Fibroblast of skin of left quadriceps (primary cell): ENCODE data around the gene METTL15.
"Not testable (repeated sequence)": the region's sequence is repeated elsewhere in the genome, so short reads cannot be mapped to it uniquely, and the experiment has no call there.

ENCODE experiments used
- DNase-seq, 2 experiments: peaks; one replicate each; pipeline ENCODE4 v3.0.0-alpha.2; 2013; ENCODE audit warnings: low read depth in 2 of 2

The METTL15 gene

DNA sequence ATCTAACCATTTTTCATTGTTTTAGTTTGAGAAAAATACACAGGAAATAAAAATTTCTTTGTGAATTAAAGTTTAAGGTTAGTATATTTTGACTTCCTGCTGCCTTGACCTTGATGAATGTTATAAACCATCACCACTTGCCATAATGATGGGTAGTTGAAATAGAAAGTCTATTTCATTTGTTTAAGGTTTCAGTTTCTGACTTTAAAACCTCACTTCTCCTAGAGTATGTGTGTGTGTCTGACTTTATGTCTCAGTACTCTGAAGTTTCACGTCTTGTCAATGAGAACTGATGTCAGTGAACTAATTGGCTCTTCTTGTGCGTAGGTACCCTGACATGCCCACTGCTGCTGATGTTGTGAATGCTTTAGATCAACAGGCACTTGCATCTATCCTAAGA, 188.2 kb downstream of the METTL15 start:
- no peak for DNase-seq

DNA sequence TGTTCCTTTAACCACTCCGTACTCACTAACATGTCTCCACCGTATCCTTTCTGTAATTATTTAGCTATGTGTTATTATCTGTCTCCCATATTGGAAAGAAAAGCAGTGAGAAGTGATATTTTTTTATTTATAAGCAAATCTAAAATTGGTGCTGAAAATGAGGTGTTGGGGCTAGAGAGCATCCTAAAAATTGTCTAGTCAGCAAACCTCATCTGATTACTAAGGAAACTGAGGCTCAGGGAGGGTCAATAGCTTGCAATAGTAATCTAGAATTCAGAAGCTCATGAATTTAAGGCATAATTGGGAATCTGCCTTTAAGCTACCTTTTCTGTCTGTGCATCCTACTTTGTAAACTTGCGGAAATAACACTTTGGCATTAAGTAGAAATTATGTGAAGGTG, 190.0 kb downstream of the METTL15 start:
- DNase-seq: no peak

DNA sequence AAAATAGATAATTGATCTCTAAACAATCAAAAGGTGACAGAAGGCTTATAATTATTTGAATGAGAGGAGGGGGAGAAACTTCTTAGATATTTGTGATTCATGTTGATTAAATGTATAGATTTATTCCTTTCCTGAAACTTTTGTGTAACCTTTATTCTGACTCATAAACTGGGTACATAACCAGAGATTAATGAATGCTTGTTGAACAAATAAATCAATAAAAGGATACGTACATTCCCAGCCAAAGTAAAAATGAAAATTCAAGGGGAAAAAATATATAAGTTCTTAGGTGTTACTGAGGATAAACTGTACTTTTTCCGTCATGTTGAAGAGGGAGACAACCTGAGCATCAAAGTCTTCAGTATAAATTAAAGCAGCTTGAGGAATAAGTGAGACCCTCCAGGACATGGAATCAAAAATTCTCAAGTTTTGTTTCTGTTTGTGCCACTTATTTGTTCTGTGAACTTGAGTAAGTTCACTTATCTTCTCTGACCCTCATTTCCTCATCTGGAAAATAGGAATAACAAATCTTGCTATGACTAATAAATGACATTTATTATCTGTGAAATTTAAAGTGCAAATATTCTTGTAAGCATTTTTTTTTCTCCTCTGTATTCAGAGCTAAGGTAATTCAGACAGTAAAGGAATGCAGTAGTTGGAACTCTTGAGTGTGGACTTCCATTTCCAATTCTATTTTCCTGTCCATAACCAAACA, 195.4 kb downstream of the METTL15 start:
- DNase-seq: no peak

DNA sequence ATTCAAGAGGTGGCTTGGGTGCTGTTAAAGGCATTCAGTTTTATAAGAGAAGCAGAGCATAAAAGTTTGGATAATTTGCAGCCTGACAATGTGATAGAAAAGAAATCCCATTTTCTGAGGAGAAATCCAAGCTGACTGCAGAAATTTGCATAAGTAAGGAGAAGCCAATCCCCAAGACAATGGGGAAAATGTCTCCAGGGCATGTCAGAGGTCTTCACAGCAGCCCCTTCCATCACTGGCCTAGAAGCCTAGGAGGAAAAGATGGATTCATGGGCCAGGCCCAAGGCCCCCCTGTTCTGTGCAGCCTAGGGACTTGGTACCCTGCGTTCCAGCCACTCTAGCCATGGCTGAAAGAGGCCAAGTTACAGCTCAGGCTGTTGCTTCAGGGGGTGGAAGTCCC, 207.3 kb downstream of the METTL15 start:
- DNase-seq: no peak

DNA sequence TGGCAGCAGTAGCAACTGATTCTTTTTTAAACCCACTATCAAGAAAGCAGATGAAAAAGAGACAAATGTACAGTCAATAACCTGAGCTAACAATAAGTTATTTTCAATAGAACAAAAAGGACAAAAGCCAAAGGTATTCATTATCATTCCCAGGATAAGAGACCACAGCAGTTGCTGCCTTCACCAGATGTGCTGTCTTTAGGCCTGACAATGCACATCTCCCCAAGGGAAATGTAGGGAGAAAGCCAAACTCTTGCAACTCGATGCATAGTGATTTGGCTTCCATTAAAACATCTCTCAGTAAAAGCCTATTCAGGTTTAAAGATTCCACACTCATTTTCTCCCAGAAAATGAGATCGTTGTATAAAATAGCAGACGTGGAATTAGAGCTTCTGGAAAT, 210.7 kb downstream of the METTL15 start:
- DNase-seq: no peak

DNA sequence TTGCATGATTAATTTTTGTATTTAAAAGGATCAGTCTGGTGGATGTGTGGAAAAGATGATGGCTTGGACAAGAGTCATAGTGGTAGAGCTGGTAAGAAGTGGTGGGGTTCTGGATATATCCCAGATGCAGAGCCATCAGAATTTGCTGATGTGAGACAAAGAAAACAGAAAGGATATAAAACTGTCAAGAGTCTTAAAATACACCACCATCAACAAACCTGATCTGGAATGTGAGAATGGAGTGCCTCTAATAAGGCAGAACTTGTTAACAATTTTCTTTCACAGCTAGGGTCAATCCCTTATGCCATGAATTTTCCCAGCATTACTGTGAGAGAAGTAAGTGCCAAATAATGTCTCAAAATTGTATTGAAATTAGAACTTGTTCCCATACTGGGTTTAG, 215.4 kb downstream of the METTL15 start:
- DNase-seq: no peak

DNA sequence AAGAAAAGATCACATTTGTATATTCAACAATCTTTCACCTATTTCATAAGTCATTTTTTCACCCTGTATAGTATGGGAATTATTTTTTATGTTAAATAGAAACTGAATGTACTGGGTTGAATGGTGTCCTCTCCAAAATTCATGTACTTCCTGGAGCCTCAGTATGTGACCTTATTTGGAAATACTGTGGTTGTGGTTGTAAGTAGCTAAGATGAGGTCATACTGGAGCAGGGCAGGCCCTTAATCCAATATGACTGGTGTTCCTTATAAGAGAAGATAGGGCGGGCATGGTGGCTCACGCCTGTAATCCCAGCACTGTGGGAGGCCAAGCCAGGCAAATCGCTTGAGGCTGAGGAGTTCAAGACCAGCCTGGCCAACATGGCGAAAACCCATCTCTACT, 224.2 kb downstream of the METTL15 start:
- DNase-seq: not testable (repeated sequence)

DNA sequence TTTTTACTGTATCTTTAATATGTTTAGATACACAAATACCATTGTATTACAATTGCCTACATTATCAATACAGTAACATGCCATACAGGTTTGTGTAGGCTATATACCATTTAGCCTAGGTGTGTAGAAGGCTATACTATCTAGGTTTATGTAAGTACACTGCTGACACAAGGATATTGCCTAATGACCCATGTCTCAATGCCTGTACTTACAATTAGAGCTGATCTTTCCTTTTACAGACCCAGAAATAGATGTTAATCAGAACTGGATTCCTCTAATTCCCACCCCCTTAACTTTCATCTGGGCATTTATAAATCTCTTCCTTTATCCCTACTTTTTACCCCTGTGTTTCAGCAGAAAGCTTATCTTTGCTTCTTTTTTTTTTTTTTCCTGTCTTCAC, 229.5 kb downstream of the METTL15 start:
- no peak for DNase-seq

DNA sequence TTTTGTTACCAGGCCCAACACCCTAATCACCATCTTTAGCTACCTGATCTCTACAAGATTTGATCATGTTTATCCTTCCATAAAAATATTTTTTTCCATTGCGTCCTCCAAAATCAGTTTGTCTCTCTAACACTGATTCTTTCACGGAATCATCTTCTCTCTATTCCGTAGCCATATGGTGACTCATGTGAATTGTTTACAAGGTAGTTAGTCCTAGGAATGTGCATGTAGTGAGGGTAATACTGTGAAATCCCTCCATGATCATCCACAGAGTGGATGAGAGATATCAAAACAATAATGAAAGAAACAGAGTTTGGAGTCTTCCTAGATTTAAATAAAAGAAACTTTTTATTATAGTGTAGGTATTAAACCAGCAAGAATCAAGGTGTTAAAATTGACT, 230.2 kb downstream of the METTL15 start:
- DNase-seq: no peak

DNA sequence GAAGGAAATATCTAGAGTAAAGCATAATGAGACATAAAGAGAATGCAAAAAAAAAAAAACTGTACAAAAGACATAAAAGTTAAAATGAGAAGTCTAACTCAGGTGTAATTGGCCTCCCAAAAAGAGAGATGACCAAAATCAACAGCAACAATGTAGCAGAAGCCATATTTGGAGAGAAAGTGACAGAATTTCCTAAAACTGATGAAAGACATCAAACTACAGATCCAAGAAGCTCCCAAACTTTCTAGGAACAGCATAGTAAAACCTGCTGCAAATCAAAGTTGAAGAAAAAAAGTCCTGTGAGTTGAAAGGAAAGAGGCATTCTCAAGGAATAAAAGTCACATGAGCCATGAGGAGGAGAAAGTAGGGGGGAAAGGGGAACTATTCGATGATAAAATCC, 231.3 kb downstream of the METTL15 start:
- DNase-seq: no peak

DNA sequence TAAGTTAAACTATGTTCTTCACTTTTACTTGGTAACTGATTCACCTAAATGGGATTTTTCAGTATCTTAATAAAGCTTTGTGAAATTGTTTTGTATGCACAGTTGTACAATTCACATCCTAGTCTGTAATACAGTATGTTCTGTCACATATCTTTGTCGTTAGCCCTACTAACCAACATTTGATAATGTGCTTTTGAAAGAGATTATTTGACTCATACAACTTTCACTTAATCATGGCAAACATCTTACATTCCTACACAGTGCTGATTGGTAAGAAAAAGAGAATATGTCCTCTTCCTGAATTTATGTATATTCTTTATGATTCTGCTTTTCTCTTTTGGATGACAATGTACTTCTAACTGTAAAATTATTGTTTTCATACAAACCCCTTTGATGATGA, 234.5 kb downstream of the METTL15 start:
- DNase-seq: no peak

DNA sequence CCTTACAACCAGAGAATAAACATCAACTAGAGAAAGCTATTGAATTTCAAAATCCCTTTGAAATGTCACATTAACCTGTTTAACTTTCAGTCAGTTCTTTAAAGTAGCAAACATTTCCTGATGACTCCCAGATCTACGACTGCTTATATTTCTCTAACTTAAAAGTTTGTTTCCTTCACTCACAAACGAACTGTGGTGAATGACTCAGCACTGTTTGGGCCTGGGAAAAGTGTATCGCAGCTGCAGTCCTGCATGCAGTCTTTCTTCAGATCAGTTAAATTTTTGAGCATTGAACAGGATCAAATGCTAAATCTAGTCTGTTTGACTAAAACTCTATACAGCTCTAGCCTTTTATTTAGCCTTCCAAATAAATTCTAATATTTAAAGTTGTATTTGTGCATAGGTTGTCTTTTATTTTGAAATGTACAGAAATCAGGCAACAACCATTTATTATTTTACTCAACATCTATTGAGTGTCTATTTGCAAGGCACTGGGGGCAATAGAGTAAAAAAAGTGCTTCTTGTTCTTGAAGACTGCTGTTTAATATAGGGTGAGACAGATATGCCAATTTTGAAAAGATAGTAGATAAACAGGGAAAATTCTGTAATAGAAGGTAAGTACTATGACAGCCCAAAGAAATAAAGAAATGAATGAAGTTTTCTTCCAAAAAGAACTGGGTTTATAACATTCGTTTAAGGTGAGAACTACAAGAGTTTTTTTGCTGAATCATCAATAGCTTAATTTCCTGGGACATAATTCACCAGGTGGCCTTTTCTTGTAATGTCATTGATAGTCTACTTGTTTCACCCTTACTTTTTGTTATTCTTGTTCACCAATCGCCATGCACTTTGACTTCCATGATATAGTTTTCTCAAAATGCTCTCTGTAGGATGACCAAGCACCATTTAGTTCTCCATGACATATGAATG, 235.4 kb downstream of the METTL15 start:
- peak; percentile 57 to 59 for DNase-seq

DNA sequence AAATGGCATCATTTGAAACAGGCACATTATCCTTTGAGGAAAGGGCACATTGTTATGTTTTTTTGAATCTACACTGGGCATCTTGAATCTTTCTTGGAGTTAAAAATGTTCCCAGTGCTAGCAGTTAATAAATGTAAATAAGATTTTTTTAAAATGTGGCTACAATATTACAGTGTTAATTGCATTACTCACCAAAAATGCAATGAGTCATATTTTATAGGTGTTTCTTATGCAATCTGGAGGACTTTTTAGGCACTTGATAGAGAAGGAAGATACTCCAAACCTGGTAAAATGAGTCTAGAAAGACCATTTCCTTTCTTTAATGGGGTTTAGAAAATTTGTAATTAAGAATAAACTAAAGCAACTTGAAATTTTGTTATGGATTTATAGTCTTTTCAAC, 238.0 kb downstream of the METTL15 start:
- DNase-seq: peak; percentile 36 to 39

DNA sequence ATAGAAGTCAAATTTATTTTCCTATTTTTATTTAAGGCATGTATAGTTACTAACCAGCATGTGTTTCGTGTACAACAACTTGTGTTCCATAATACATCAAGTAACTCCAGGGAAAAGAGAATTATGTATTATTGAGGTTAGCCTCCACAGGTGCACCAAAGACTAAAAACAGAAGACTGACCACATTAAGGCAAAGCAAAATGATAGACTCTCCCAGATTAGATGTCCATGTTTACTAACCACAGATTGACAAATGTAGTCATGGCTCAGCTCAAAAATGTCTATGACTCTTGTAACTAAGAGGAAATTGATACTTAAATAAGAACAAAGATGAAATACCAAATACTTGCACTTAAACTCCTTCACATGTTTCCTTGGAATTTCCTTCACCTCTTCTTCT, 238.5 kb downstream of the METTL15 start:
- no peak for DNase-seq

DNA sequence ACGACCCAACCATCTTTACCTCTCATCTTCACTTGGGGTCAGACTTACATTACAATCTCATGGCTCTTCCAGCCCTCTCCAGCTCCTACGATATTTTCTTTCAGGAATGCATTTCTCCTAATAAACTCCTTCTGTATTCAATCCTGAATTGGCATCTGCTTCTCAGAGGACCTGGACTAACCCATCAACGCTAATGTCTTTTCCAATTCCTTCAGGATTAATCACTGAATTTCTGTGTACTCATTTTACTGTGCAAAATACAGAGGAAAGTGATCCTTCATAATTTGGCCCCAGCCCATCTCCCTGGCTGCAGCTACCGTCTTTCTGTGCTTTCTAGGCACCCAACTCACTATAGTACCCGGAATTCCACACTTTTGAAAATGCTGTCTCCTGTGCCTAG, 239.2 kb downstream of the METTL15 start:
- DNase-seq: peak; percentile 53 to 56

DNA sequence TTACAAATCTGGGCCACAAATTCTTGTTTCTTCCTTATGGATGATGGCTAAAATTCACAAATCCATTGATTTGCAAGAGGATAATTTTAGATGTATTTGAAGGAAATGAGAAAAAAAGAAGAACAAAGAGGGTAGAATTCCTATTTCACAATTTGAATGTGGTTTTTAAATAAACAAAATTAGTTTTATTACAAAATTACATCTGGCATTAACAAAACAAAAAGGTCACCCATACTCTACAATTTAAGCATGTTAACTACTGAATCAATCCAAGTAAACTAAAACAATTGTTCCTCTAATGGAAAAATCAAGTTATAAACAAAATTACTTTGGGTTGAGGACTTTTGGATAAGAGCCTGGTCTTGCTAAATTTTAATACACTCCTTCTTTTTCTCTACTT, 242.0 kb downstream of the METTL15 start:
- DNase-seq: no peak

DNA sequence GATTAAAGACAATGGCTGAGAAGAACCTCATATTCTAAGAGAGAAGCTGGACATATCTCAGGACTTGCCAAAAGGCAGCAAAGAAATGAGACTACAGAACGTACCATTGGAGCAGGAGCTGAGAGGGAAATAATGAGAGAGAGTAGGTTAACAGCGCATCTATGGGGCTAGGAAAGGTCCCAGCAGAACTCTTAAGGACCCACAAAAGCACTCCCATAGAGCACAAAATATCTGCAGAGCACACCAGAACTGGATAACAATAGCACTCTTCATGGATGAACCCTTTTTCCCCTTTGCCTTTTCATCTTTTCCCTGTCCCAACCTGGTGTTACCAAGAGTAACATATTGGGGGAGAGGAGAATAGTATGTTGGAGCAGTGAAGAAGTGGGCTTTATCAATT, 245.8 kb downstream of the METTL15 start:
- DNase-seq: no peak

DNA sequence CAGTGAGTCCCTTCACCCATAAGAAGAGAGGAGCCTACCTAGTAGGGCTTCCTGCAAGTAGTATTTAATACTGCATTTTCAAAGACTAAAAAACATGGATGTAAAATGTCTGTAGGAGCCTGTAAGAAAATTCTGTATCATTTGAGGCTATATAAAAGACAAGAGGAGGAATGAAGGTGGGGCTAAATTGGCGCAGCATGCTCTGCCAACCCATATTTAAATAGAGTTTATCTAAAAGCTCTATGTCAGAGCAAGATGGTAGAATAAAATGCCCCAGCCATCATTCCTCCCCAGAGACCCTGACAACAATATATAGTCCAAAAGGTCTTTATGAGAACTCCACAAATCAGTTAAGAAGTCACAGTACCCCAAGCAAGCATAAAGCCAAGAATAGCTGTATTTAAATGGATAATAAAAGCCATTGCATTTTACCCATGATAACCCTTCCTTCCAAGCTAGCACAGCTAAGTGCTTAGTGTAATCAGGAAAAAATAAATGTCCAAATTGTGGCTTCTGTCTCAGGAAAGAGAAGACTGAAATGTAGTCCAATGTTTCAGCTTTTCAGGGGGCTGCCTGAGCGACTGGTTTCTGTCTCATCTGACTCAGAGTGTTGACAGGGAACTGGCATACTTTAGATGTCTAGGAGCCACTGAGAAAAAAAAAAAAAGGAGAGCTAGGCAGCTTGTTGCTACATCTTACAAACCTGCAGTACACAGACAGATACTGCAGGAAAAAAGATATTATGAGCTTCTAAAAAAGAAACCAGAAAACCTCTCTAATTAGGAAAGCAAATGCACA, 258.6 kb downstream of the METTL15 start:
- DNase-seq: peak; percentile 82

DNA sequence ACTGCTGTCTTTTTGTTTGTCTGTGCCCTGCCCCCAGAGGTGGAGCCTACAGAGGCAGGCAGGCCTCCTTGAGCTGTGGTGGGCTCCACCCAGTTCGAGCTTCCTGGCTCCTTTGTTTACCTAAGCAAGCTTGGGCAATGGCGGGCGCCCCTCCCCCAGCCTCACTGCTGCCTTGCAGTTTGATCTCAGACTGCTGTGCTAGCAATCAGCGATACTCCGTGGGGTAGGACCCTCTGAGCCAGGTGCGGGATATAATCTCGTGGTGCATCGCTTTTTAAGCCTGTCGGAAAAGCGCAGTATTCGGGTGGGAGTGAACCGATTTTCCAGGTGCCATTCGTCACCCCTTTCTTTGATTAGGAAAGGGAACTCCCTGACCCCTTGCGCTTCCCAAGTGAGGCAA, 269.9 kb downstream of the METTL15 start:
- not testable (repeated sequence) for DNase-seq
